Measurements from ENCODE around the gene PMIS2.
"Not testable (repeated sequence)": the region's sequence is repeated elsewhere in the genome, so short reads cannot be mapped to it uniquely, and the experiment has no call there.

PMIS2 gene

DNA sequence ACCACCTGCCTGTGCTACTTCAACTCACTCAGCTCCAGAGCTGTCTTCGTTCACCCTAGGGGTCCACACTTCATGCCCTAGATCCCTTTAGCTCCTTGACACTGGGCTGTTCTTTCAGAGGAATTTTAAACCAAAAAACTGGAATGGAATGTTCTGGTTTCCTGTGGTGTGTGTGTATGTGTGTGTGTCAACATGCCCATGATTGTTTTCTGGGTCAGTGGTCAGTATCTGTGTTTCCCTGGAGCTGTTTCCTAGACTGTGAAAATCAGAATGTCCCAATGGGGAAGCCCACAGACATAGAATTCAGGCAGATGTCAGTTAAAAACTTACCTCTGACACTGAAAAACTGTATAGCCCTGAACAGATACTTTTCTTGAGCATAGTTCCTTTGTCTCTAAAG lies 1.3 kb downstream of the PMIS2 start:
- DNase-seq (ENCODE audit: low read depth in 3 of 3, low spot score in 1 of 3), result no peak

- DNase-seq (ENCODE audit: low read depth in 3 of 3, low spot score in 1 of 3), result no peak
Measured at GRCh38 chr19:35590875-35591274, 4.9 kb downstream of the PMIS2 start.

DNA sequence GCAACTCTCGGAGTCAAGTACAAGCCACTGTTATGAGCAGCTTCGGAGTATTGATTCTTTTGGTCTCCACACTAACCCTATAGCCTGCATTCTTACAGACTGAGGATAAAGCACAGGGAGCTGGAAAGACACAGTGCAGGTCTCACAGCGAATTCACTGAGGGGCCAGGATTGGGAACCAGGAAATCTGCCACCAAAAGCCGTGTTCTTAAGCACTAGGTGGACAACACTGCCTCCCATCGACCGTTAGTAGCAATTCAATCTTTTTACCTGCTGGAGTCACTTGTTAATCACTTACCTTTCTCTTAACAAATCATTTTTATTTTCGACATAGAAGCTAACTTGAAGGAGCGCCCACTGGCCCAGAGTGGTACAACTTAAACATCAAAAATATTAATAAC lies 6.3 kb downstream of the PMIS2 start:
- no peak for DNase-seq (ENCODE audit: low read depth in 3 of 3, low spot score in 1 of 3)

GRCh38 chr19:35595026-35595425 lies 9.1 kb downstream of the PMIS2 start:
- DNase-seq (ENCODE audit: low read depth in 3 of 3, low spot score in 1 of 3), result not testable (repeated sequence)

DNA sequence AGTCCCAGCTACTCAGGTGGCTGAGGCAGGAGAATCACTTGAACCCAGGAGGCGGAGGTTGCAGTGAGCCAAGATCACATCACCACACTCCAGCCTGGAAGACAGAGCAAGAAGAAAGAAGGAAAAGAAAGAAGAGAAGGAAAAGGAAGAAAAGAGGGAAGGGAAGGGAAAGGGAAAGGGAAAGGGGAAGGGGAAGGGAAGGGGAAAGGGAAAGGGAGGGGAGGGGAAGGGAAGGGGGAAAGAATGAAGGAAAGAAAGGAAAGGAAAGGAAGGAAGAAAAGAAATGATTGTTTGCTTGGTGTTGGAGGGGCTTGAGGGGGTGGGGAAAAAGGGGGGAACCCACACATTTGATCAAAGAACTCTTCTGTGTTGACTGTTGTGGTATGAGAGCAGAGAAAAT lies 10.0 kb downstream of the PMIS2 start:
- DNase-seq (ENCODE audit: low read depth in 3 of 3, low spot score in 1 of 3), result no peak

DNA sequence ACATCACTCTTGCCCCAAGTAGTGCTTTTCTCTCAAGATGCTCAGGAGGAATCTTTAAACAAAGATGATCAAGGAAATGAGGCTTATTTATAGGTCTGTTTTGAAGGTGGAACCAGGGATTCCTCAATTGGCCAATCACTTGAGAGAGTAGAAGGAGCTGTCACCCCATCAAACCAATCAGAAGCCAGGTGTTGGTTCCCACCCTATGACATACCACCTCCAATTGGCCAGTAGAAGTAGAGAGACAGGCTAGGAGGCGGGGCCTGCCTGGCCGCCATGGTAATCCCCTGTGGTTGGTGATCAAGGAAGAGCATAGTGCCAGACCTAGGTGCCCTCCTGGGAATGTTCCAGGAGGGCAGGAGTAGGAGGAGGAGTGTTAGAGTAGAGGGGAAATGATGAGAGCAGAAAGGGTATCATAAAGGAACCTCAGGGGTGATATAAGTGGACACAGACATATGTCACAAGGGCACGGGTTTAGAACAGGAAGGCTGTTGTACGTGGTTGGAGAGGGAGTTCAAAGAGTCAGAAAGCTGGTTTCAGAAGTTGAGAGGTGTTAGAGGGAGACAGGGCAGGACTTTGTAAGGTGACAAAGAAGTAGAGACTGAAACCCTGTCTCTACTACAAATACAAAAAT lies 10.5 kb downstream of the PMIS2 start:
- no peak for DNase-seq (ENCODE audit: low read depth in 3 of 3, low spot score in 1 of 3)

GRCh38 chr19:35601971-35602370 lies 16.0 kb downstream of the PMIS2 start:
- no peak for DNase-seq (ENCODE audit: low read depth in 3 of 3, low spot score in 1 of 3)

GRCh38 chr19:35604436-35604835 lies 18.5 kb downstream of the PMIS2 start:
- DNase-seq (ENCODE audit: low read depth in 3 of 3, low spot score in 1 of 3), result not testable (repeated sequence)

DNA sequence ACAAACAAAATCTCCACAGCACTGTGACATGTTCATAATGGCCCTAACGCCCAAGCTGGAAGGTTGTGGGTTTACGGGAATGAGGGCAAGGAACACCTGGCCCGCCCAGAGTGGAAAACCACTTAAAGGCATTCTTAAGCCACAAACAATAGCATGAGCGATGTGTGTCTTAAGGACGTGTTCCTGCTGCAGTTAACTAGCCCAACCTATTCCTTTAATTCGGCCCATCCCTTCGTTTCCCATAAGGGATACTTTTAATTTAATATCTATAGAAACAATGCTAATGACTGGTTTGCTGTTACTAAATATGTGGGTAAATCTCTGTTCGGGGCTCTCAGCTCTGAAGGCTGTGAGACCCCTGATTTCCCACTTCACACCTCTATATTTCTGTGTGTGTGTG lies 21.2 kb downstream of the PMIS2 start:
- DNase-seq (ENCODE audit: low read depth in 3 of 3, low spot score in 1 of 3), result not testable (repeated sequence)

DNA sequence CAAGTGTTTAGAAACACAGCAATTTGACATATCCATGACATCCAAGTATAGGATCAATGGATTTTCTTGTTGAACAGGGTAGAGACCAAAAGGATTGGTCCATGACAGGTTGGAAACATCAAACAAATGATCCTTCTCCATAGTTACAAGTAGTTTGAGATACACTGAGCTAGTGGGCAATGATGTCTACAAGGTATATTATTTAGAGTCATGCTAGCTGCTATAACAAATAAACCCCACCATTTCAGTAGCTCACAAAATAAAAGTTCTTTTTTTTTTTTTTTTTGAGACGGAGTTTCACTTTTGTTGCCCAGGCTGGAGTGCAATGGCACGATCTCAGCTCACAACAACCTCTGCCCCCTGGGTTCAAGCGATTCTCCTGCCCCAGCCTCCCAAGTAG lies 21.7 kb downstream of the PMIS2 start:
- DNase-seq (ENCODE audit: low read depth in 3 of 3, low spot score in 1 of 3), result no peak

- no peak for DNase-seq (ENCODE audit: low read depth in 3 of 3, low spot score in 1 of 3)
Measured at GRCh38 chr19:35608251-35608650, 22.3 kb downstream of the PMIS2 start.

DNA sequence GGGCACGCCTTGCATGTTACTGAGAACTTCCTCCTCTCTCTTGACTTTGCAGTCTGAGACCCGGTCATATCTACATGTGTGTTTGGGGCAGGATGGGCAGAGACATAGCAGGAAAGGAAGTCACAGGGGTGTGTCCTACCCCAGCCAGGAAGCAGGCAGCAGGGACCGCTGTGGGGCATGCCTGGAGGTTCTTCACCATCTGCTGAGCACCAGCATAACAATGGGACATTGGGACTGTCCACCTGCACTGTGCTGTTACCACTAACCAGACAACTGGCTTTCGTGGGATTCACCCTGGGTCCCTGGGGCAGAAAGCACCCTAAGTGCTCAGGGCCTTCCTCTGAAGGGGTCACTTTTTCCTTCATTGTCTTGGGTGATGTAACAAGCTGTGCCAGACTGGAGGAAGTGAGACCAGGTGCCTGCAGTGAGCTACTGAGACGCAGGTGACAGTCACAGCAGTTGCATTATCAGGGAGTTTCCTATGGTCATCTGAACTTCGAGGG lies 23.9 kb downstream of the PMIS2 start:
- DNase-seq (ENCODE audit: low read depth in 3 of 3, low spot score in 1 of 3), result no peak

DNA sequence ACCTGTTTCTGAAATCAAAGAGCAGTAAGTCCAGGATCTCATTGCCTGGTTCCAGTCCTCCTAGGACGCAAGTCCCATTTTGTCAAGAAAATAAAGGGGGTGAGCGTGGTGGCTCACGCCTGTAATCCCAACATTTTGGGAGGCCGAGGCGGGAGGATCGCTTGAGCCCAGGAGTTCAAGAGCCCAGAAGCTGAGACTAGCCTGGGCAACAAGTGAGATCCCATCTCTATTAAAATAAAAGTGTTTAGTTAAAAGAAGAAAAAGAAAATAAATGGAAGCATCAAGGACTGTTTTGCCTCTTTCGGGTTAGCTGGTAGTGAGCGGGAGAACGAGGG lies 26.2 kb downstream of the PMIS2 start:
- DNase-seq (ENCODE audit: low read depth in 3 of 3, low spot score in 1 of 3), result no peak

DNA sequence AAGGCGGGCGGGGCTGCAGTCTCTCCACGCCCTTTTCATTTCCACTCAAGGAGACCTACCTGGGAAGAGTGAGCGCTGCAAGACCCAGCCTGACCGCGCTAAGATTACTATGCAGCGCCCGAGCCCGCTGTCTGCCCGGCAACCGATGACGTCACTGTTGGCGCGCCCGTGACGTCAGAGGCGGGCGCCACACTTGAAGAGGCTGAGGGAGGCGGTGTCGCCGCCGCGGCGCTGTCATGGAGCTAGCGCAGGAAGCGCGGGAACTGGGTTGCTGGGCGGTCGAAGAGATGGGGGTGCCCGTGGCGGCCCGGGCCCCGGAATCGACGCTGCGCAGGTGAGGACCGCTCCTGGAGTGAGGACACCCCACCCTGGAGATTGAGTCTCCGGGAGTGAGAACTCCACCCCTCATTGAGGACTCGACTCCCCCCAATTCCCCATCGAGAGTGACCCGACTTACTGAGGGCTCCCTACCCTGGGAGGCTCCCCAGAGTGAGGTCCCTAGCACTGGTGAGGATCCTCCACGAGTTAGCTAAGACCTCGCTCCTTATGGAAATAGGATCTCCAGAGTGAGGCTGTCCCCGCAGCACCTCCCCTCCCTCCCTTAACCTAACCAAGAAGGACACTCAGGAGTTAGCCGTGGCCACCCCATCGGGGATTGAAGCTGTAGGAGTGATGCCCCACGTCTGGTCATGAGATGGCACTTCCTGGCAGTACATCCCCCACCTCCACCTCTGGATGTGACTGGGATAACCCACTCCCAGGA lies 26.8 kb downstream of the PMIS2 start, which contains the start of gene HAUS5:
Gene HAUS5 (plus strand): TSS at position 177 of the 763 bp plus-strand sequence. CDS start 60 bp downstream, at position 237.
- DNase-seq (ENCODE audit: low read depth in 3 of 3, low spot score in 1 of 3), result peak; percentile 86 to 98 (median 93)

GRCh38 chr19:35613574-35613973 lies 27.6 kb downstream of the PMIS2 start:
- no peak for DNase-seq (ENCODE audit: low read depth in 3 of 3, low spot score in 1 of 3)

DNA sequence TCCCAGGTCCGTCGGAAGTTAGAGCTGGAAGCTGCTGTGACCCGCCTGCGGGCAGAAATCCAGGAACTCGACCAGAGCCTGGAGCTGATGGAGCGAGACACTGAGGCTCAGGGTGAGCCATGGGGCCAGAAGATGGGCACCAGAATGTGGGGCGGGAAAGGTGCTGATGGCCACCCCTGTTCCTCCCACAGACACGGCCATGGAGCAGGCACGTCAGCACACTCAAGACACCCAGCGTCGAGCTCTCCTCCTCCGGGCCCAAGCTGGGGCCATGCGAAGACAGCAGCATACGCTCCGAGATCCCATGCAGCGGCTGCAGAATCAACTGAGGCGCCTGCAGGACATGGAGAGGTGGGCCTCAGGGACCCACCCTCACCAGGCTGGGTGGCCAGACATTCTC lies 29.1 kb downstream of the PMIS2 start:
- no peak for DNase-seq (ENCODE audit: low read depth in 3 of 3, low spot score in 1 of 3)

DNA sequence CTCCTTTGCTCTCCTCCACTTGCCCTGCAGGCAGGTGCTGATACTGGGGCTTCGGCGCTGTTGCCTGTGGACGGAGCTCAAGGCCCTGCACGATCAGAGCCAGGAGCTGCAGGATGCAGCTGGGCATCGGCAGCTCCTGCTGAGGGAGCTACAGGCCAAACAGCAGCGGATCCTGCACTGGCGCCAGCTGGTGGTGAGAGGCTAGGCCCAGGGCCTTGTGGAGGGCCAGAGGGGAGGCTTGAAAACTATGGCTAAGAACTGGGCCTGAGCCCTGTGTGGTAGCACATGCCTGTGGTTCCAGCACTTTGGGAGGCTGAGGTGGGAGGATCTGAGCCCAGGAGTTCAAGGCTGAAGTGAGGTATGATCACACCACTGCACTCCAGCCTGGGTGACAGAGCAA lies 32.9 kb downstream of the PMIS2 start:
- no peak for DNase-seq (ENCODE audit: low read depth in 3 of 3, low spot score in 1 of 3)

DNA sequence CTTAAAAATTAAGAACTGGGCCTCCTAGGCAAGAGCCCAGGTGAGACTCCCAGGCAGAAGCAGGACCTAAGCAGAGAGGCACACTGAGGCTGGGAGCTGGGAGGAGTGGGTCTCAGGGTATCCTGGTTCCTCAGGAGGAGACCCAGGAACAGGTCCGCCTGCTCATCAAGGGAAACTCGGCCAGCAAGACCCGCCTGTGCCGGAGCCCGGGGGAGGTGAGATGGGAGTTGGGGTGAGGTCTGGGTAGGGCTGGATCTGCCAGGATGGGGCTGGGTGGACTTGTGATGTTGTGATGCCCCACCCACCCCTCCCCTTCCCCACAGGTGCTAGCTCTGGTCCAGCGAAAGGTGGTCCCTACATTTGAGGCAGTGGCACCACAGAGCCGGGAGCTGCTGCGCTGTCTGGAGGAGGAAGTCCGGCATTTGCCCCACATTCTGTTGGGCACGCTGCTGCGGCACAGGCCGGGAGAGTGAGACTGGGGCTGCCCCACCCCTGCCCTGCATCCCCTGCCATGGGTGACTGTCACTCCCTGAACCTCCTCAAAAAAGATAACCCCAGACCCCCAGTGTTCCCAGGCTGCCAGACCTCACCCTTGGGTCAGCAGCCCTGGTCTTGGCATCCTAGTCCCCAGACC lies 33.4 kb downstream of the PMIS2 start:
- DNase-seq (ENCODE audit: low read depth in 3 of 3, low spot score in 1 of 3), result no peak

GRCh38 chr19:35620001-35620400 lies 34.0 kb downstream of the PMIS2 start:
- no peak for DNase-seq (ENCODE audit: low read depth in 3 of 3, low spot score in 1 of 3)

GRCh38 chr19:35621708-35622107 lies 35.7 kb downstream of the PMIS2 start:
- DNase-seq (ENCODE audit: low read depth in 3 of 3, low spot score in 1 of 3), result no peak

DNA sequence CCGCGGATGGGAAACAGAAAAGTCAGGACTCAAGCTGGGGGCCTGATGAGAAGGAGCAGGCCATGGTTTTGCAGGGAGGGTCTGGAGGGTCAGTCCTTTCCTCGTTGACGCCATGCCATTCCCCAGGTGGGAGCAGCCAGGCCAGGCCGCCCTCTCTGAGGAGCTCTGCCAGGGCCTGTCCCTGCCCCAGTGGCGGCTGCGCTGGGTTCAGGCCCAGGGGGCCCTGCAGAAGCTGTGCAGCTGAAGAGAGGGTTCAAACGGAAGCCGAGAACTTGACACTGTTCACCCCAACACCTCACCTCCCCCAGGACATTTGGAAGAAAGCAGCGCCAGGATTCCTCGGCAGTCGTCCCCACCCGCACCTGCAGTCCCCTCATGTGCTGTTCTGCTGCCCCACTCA lies 36.8 kb downstream of the PMIS2 start:
- DNase-seq (ENCODE audit: low read depth in 3 of 3, low spot score in 1 of 3), result no peak

GRCh38 chr19:35623327-35624010 lies 37.5 kb downstream of the PMIS2 start:
- DNase-seq (ENCODE audit: low read depth in 3 of 3, low spot score in 1 of 3), result no peak
